NCI-H226 (cell line): ENCODE measurements around the gene PBX3.

Experiments
- DNase-seq: peaks from one replicate; pipeline ENCODE4 v3.0.0-alpha.2; 2015

The PBX3 gene

DNA sequence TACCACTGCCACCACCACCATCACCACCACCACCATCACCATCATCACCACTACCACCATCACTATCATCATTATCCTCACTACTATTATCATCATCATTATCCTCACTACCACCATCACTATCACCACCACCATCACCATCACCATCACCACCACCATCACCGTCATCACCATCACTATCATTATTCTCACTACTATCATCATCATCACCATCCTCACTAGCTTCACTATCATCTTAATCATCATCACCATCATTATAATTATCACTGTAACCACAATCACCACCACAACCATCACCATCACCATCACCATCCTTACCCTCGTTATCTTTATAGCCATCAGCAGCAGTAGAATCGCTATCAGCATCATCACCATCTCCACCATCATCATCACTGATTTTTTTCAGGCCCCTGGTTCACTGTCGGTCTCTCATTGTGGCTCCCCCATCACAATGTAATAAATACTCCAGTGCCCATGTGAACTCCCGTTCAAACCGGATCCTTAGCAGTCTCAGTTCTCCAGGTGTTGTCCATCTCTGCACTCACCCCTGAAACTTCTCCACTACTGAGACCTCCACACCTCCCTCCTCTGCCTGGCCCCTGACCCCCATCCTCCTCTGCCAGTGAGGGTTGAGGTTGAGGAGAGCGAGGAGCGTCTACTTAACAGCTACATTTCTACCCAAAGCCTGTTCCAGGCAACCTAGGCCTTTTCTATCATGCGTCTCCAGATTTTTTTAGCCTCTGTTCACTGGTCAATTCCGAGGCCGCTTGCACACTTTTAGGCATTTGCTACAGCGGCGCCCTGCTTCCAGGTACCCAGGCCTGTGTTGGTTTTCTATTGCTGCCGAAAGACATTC, 238.2 kb downstream of the PBX3 start:
- DNase-seq = no peak

GRCh38 chr9:125985998-125986655, 239.0 kb downstream of the PBX3 start:
- no peak for DNase-seq

- DNase-seq = no peak
Observed at GRCh38 chr9:125986966-125987365, 239.8 kb downstream of the PBX3 start.

GRCh38 chr9:125987420-125987819, 240.2 kb downstream of the PBX3 start:
- no peak for DNase-seq

GRCh38 chr9:125988479-125989050, 241.4 kb downstream of the PBX3 start:
- DNase-seq = no peak

- DNase-seq = no peak
Observed at GRCh38 chr9:125989090-125989501, 241.9 kb downstream of the PBX3 start.

DNA sequence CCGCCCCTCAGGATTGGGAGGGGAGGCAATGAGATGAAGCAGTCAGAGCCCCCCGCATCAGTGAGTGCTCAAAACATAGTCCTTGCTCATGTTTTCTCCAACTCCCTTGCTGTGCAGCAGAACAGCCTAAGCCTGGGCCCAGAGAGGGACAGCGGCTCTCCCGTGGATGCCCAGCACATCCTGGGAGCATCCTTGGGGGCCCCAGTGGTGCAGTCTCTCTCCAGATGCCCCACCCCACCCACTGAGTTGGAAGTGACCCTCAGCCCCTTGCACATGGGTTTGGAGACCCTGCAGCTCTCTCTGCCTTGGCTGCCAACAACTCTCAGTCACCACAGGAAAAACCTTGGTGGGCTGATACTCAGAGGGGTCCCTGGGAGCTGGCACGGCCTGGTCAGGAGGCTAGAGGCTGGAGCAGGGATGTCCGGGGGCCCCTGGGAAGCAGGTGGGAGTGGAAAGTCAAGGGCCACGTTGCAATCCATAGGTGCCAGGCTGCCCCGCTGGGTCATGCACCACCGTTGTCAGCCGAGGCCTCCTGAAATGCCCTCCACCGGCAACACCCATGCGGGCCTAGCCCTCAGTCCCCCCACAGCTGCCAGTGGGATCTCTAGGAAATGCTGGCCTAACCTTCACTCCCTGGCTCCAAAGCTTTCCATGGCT, 242.5 kb downstream of the PBX3 start:
- DNase-seq = no peak

DNA sequence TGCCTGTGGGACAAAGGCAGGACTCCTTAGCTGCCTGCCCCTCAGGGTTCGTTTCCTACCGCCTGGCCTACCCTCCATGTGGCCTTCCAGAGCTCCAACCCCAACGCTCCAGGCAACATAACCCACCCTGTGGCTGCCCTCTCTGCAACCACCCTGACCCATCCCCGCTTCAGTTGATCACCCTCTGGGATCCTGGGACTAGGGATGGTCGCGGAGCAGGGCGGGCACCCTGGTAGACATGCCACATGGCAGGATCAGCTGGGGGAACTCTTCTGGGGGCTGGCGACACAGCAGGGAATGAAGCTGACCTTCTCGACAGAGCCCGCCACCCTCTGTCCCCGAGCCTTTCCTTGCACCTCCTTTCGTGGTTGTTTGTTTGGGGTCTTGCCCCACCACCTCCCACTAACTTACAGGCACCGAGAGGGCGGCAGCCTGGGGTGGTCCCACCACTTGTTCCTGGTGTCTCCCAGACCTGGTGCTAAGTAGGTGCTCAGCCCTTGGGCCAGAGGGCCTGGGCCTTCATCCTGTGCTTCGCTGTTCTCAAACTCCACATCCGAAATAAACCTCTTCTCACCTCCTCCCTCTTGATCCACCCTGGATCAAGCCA, 243.1 kb downstream of the PBX3 start:
- no peak for DNase-seq

DNA sequence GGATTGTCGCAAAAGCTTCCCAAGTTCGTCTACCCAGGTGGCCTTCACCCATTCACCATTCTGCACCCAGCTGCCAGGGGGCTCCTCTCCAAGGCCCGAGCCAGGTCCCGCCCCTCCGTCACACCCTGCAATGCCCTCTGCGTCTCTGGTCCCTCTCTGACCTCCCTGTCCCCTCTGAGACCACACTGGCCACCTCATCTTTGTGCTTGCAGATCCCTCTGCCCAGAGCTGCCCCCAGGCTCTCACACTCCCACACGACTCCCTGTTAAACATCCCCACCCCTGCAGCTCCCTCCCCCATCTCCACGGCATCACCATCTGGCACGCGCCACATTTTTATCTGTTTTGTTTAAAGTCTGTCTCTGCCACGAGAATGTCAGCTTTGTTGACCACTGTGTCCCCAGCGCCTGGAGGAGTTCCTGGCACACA, 243.6 kb downstream of the PBX3 start:
- no peak for DNase-seq

DNA sequence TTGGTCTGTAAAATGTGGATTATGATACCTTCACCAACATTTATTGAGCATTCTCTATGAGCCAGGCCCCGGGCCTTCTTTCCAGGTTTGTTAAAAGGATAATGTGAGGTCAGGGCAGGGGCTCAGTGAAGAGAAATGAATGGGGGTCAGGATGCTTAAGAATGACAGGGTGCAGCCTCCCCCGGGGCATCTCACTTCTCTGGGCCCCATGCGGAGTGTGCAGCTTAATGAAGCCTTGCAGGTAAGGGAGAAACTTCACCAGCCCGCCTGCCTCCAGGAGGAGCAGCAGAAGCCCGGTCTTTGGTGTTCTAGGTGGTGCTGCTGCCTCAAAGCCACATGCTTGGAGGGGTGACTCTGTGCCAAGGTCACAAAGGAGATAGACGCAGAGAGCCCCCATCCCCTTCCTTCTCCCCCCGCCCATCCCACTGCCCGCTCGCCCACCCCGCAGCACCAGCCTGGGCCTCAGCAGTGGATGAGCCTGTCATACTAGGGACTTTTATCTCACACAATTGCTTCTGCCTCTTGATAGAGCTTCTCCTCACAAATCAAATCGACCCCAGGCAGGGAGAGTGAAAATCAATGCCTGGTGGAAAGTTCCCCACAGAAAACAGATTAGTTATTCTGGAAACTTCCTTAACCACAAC, 244.8 kb downstream of the PBX3 start:
- DNase-seq = no peak

- DNase-seq = no peak
Observed at GRCh38 chr9:125992557-125992956, 245.4 kb downstream of the PBX3 start.

DNA sequence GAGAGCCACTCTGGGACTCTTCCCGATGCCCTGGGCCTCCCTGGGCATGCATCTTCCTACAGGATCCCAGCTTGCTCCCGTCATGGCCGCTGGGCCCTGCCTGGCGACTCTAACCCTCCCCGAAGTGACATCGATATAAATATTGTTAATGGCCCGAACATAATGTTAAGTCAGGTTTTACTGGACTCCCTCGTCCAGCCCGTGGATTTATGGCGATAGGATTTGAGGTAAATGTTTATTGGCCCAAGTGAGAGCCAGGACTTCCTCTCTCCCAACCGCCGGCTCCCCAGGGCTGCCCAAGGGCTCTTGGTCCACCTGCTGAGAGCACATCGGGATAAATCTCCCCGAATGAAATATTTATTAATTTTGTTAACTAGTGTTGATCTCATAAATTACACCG, 246.3 kb downstream of the PBX3 start:
- no peak for DNase-seq

DNA sequence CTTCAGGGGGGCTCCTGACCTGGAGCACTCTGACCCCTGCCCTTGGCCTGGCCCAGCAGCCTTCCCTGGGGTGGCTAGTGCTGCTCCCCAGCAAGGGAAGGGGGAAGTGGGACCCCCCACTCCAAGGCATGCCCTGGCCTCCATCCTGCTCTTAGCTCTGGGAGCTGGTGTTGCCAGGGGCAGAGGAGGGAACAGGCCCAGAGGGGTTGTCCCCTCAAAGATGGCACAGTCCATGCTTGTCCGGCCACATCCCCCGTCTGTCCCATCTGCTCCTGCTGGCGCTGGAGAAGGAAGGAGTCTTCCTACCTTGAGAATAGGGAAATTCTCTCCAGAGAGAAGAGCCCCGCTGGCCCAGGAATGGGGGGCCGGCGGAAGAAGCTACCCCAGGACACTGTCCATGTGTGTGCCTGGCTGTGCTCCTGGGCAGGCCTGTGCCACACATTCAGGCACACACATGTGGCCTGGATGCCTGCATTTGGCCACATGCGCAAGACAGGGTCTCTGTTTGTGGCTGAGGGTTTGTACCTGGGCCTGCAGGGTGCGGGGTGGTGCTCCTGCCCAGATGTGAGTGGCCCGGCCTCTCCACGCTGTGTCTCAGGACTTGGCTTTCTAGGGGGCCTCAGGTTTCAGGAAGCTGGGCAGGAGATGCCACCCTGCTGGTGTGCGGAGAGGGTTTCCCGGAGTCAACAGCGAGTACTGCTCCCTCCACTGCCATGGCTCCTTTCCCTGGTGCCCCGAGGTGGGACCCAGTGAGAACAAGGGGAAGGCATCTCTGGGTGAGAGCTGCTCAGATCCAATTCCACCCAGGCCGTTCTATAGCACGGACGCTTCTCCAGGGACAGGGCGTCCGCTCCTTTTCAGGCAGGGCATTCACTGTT, 247.1 kb downstream of the PBX3 start:
- no peak for DNase-seq

DNA sequence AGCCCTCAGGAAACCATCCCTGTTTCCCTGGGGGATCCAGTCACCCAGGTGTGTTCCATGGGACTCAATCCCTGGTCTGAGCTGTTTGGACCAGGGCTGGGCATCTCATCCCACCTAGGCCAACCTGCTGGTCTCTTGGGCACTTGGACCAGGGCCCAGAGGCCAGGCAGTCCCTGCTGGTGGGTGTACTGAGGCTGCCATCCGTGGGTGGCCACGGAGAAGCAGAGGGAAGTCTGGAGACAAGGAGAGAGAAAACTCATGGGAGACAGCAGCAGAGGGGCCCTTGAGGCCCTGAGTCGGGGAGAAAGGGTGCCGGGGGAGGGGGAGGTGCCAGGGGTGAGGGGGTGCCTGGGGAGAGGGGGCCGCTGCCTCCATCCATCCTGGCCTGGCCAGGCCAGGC, 247.8 kb downstream of the PBX3 start:
- DNase-seq = no peak

DNA sequence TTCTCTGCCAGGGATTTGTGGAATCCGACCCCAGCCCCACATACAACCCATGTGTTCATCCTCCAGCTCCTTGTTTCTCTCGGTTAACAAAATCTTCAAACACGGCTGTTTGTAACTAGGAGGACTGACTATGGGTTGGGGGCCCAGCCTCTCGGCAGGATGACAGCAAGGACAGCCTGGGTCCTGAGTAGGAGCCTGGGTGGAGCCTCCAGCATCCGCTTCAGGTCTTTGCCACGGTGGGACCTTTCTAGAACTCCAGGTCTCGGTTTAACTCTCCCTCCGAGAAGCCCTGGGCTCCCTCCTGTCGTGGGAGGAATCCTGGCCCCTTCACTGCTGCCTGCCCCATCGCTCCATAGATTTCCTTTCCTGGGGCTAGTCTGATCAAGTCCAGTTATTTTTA, 248.5 kb downstream of the PBX3 start:
- no peak for DNase-seq

DNA sequence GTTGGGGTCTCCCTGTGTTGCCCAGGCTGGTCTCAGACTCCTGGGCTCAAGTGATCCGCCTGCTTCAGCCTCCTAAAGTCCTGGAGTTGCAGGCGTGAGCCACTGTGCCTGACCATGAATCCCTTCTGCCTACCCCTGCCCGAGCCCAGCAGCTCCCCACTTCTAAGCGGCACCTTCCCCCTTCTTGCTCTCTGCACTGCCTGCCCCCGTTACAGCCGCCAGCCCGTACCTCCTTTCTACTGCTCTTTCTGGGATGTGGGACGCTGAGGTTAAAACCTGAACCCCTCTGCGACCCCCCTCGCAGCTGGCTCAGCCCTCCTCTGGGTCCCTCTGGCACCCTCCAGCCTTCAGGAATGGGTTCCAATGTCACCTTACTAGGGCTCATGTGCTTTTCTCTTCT, 249.6 kb downstream of the PBX3 start:
- DNase-seq = no peak

DNA sequence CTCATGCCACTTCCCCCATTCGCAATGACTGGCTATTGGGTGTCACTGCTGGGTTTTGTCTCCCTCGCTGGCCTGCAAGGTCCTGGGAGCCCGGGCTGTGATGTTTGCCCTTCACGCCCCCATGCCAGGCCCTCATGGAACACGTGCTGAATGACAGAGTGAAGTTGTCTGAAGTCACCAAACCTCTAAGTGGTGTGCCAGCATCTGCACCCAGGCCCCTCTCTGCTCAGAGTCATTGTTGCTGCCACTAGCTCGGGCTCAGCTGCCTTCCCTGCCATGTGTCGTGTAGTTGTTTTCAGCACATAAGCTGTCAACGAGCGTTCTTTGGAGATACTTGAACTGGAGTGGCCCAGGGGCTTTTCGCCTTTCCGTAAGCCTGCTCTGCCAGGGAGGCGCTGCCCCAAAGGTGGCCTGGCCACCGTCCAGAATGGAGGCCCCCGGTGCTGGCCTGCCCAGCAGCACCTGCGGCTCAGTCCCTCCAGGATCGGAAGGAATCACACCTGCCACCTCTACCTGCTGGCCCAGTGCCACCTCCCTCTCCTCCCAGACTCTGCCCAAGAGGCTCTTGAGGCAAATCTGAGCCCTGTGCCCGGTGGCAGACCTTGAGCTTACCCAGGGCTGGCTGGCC, 250.1 kb downstream of the PBX3 start:
- DNase-seq = no peak

DNA sequence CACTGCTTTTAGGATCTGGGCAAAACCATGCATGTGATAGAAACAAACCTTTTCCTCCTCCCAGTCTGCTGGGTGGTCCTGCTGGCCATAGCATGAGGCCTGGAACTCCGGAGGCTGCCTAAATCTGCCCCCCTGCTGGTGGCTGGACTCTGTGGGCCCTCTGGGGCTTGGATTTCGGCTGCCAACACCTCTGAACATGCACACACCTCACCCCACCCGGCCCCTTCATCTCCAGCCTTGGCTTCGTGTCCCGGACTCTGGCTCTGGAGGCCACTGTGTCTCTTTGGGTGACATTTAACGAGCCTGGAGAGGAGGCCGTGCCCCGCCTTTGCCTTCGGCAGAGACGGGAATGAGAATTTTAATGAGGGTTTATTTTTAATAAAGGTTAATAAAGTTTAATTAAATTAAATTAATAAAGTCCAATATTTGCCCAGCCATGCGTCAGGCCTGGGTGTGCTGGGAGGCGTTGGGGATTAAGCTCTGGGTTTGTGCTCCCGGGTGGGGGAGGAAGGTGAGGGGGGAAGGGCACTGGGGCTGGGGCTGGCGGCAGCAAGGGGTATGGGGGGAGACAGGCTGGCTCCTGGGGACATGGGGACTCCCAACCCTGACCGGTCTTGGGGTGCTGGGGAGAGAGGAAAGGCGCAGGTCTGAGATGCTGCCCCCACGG, 251.8 kb downstream of the PBX3 start:
- no peak for DNase-seq

DNA sequence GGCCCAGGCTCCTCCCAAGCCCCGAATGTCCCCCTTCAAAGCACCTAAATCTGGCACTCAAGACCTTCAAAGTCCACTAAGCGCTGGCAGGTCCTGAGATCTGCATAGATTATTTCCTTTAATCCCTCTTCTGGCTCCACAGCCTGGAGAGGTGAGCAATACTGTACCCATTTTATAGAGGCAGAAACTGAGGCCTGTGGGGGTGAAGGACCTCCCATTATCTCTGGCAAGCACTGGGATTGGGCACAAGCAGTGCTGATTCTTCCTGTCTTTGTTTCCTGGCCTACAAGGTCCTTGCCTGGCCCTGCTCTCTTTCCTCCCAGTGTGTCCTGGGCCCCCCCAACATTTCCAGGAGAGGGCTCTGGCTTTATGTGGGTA, 252.3 kb downstream of the PBX3 start:
- DNase-seq = no peak

DNA sequence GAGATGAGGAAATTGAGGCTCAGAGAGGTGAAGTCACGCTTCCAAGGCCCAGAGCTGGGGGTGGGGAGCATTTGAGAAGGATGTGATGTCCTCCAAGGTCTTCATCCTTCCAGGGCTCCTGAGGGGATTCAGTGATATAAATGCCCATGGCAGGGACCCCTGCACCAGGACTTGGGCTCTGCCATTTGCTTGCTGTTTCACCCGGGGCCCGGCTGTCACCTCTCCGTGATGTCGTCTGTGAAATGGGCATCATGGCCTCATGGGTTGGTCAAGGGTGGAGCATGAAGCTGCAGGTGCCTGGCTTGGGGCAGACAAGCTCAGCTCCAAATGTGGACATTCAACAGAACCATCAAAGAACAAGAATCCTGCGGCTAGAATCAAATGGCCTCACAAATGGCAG, 253.1 kb downstream of the PBX3 start:
- DNase-seq = no peak
